ENCODE results near the gene KCNT1.

The KCNT1 gene

GRCh38 chr9:135794057-135794335 is 92.0 kb downstream of the KCNT1 start:
- Mint-ChIP-seq H3K27me3 (peaks cover 12 to 19% of the 10 kb centered on the region in 2 donors), H3K27ac (no peak overlapping the region), H3K4me3 (no peak overlapping the region), H3K4me1 (no peaks in the 10 kb centered on the region), H3K36me3 (no peaks in the 10 kb centered on the region), H3K9me3 (no peaks in the 10 kb centered on the region)
- no peak for DNase-seq
- no peak for ATAC-seq (replicated peaks)

DNA sequence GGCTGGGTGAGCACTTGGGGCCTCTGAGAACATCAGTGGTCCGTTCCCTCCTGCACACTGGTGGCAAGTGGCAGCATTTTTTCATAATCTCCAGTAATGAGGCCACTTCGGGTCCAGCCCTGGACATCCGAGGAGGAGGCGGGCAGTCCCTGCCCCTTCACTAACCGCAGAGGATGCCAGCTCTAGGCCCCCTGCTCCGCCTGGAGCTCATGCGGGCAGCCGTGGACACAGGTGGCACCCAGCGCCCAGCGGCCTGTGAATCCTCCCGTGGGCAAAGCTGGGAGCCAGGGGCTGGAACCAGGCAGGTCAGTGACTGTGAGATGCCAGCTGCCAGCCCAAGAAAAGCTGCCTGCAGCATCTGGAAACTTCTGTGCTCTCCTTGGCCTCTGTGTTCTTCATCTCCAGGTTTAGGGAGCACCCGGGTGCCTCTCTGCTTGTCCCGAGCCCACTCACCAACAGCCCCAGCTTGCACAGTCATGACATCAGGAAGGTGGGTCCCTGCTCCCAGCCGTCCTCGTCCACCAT is 92.4 kb downstream of the KCNT1 start:
- ATAC-seq (replicated peaks) (no peak), DNase-seq (no peak)
- peaks cover 12 to 19% of the 10 kb centered on the region in 2 donors for H3K27me3 Mint-ChIP-seq
- no peaks in the 10 kb centered on the region for H3K9me3 Mint-ChIP-seq
- H3K27ac Mint-ChIP-seq, result no peak overlapping the region
- no peaks in the 10 kb centered on the region for H3K4me1 Mint-ChIP-seq
- H3K4me3 Mint-ChIP-seq, result no peak overlapping the region
- H3K36me3 Mint-ChIP-seq, result no peaks in the 10 kb centered on the region

DNA sequence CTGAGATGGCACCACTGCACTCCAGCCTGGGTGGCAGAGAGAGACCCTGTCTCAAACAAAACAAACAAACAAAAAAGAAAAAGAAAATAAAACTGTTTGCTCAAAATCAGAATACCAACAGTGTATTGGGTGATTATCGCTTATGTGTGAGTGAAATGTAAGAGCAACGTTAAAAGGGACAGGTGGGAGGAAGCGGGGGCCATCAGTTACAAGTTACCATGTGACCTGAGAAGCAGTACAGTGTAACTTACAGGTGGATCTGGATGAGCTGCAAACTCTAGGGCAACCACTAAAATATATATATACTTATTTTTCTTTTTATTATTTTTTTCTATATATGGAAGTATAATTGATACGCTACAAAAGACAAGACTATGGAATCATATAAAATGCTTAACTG is 93.4 kb downstream of the KCNT1 start:
- DNase-seq, result no peak
- H3K27me3 Mint-ChIP-seq, result peaks cover 12 to 19% of the 10 kb centered on the region in 2 donors
- H3K9me3 Mint-ChIP-seq, result no peaks in the 10 kb centered on the region
- no peaks in the 10 kb centered on the region for H3K36me3 Mint-ChIP-seq
- no peak for ATAC-seq (replicated peaks)
- no peak overlapping the region for H3K4me3 Mint-ChIP-seq
- no peak overlapping the region for H3K27ac Mint-ChIP-seq
- H3K4me1 Mint-ChIP-seq, result no peaks in the 10 kb centered on the region

GRCh38 chr9:135796784-135797485 is 95.0 kb downstream of the KCNT1 start:
- Mint-ChIP-seq H3K36me3 (peaks cover 0 to 4% of the 10 kb centered on the region in 2 donors), H3K4me1 (no peaks in the 10 kb centered on the region), H3K9me3 (no peaks in the 10 kb centered on the region), H3K27me3 (peaks cover 12 to 19% of the 10 kb centered on the region in 2 donors), H3K4me3 (no peak overlapping the region), H3K27ac (no peak overlapping the region)
- DNase-seq, result no peak
- ATAC-seq (replicated peaks), result no peak

DNA sequence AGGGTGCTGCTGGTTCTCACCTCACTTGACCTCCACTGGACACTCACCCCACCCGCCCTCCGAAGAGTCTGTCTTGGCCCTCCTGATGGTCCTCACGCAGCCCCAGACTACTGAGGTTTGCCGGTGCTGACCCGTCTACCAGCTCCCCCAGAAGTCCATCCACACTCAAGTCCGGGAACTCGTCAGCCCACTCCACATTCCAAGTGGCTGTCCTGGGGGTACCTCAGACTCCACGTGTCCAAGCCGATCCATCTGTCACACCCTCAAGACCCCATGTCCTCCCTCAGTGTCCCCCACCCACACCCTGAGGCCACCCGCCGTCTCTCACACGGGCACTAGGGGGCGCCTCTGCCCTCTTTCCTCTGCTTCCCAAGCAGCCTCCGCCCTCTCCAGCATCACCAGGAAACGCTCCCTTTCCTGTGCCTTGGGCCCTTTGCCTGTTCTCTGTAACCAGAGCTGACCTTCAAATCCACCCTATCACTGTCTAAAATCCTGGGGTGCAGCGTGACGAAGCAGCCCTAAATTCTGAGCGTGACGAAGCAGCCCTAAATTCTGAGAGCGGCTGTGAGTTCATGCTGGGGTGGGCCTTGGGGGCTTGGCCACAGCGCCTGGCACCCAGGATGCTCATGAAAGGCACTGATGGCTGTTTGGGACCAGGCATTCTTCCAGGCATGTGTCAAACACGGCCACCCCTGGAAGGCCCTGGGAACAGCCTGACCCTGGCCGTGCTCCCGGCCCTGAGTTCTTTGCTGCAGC is 95.7 kb downstream of the KCNT1 start:
- H3K4me3 Mint-ChIP-seq, result no peak overlapping the region
- H3K27ac Mint-ChIP-seq, result no peak overlapping the region
- no peaks in the 10 kb centered on the region for H3K9me3 Mint-ChIP-seq
- peaks cover 0 to 4% of the 10 kb centered on the region in 2 donors for H3K36me3 Mint-ChIP-seq
- H3K27me3 Mint-ChIP-seq, result peaks cover 12 to 19% of the 10 kb centered on the region in 2 donors
- no peaks in the 10 kb centered on the region for H3K4me1 Mint-ChIP-seq
- DNase-seq (no peak), ATAC-seq (replicated peaks) (peak in 1 of 2 donors; percentile 36)

GRCh38 chr9:135798263-135798585 is 96.2 kb downstream of the KCNT1 start:
- Mint-ChIP-seq H3K4me1 (no peaks in the 10 kb centered on the region), H3K9me3 (no peaks in the 10 kb centered on the region), H3K36me3 (peaks cover under 1 to 5% of the 10 kb centered on the region in 2 donors), H3K4me3 (no peak overlapping the region), H3K27me3 (peaks cover 12 to 19% of the 10 kb centered on the region in 2 donors), H3K27ac (no peak overlapping the region)
- ATAC-seq (replicated peaks) (no peak), DNase-seq (no peak)

GRCh38 chr9:135799261-135799660 is 97.3 kb downstream of the KCNT1 start:
- no peak for ATAC-seq (replicated peaks)
- H3K27ac Mint-ChIP-seq, result no peak overlapping the region
- no peak for DNase-seq

GRCh38 chr9:135801070-135801469 is 99.1 kb downstream of the KCNT1 start:
- Mint-ChIP-seq H3K4me3 (no peak overlapping the region), H3K36me3 (peaks cover 3 to 9% of the 10 kb centered on the region in 2 donors), H3K9me3 (no peaks in the 10 kb centered on the region), H3K27ac (no peak overlapping the region), H3K4me1 (peaks cover 0 to 5% of the 10 kb centered on the region in 2 donors), H3K27me3 (peaks cover 12 to 19% of the 10 kb centered on the region in 2 donors)
- DNase-seq, result no peak
- no peak for ATAC-seq (replicated peaks)

More at GRCh38 chr9:135799261-135799660, 97.3 kb downstream of the KCNT1 start:
- H3K4me1 Mint-ChIP-seq, result no peaks in the 10 kb centered on the region
- peaks cover 1 to 7% of the 10 kb centered on the region in 2 donors for H3K36me3 Mint-ChIP-seq
- H3K27me3 Mint-ChIP-seq, result peaks cover 12 to 19% of the 10 kb centered on the region in 2 donors
- no peaks in the 10 kb centered on the region for H3K9me3 Mint-ChIP-seq
- no peak overlapping the region for H3K4me3 Mint-ChIP-seq

- no peak for ATAC-seq (replicated peaks)
- peaks cover 3 to 15% of the 10 kb centered on the region in 2 donors for H3K36me3 Mint-ChIP-seq
- peaks cover 5 to 8% of the 10 kb centered on the region in 2 donors for H3K27me3 Mint-ChIP-seq
- peaks cover 0 to 5% of the 10 kb centered on the region in 2 donors for H3K4me1 Mint-ChIP-seq
- no peaks in the 10 kb centered on the region for H3K9me3 Mint-ChIP-seq
- no peak overlapping the region for H3K27ac Mint-ChIP-seq
- no peak for DNase-seq
- no peak overlapping the region for H3K4me3 Mint-ChIP-seq
Measured at GRCh38 chr9:135802876-135803419, 101.0 kb downstream of the KCNT1 start.

GRCh38 chr9:135803441-135803840 is 101.5 kb downstream of the KCNT1 start:
- H3K36me3 Mint-ChIP-seq, result peaks cover 3 to 15% of the 10 kb centered on the region in 2 donors

GRCh38 chr9:135804581-135805421 is 102.8 kb downstream of the KCNT1 start:
- Mint-ChIP-seq H3K36me3 (peaks cover 3 to 17% of the 10 kb centered on the region in 2 donors), H3K27ac (peak overlapping the region; percentile 9), H3K4me1 (peaks cover 0 to 5% of the 10 kb centered on the region in 2 donors), H3K4me3 (no peak overlapping the region), H3K27me3 (no peaks in the 10 kb centered on the region), H3K9me3 (no peaks in the 10 kb centered on the region)
- DNase-seq (no peak), ATAC-seq (replicated peaks) (no peak)

More at GRCh38 chr9:135803441-135803840, 101.5 kb downstream of the KCNT1 start:
- H3K4me1 Mint-ChIP-seq, result peaks cover 0 to 5% of the 10 kb centered on the region in 2 donors
- peaks cover 2 to 3% of the 10 kb centered on the region in 2 donors for H3K27me3 Mint-ChIP-seq
- no peak overlapping the region for H3K4me3 Mint-ChIP-seq
- DNase-seq (no peak), ATAC-seq (replicated peaks) (no peak)
- no peaks in the 10 kb centered on the region for H3K9me3 Mint-ChIP-seq
- no peak overlapping the region for H3K27ac Mint-ChIP-seq

GRCh38 chr9:135805422-135806022 is 103.5 kb downstream of the KCNT1 start:
- Mint-ChIP-seq H3K4me3 (no peak overlapping the region), H3K9me3 (no peaks in the 10 kb centered on the region), H3K4me1 (peaks cover 0 to 5% of the 10 kb centered on the region in 2 donors), H3K27ac (peak overlapping the region; percentile 9), H3K27me3 (no peaks in the 10 kb centered on the region), H3K36me3 (peaks cover 8 to 22% of the 10 kb centered on the region in 2 donors)
- ATAC-seq (replicated peaks), result peak in 1 of 2 donors; percentile 7
- no peak for DNase-seq

GRCh38 chr9:135809166-135809565 is 107.2 kb downstream of the KCNT1 start:
- Mint-ChIP-seq H3K4me1 (peaks cover 0 to 5% of the 10 kb centered on the region in 2 donors), H3K27me3 (no peaks in the 10 kb centered on the region), H3K4me3 (no peak overlapping the region), H3K9me3 (no peaks in the 10 kb centered on the region), H3K36me3 (peaks cover 24 to 50% of the 10 kb centered on the region in 2 donors), H3K27ac (no peak overlapping the region)
- ATAC-seq (replicated peaks) (no peak), DNase-seq (no peak)
